Esophagus (tissue), 2 donors: Measurements from ENCODE around the gene DDN. TPM values are rescaled to one million over a fixed set of nuclear protein-coding genes. Genes with fewer than 3 reads are reported as not detected.

ENCODE experiments used
- H3K27ac ChIP-seq, 2 donors: one replicate each; pipeline ENCODE4 v1.5.1; 2013; ENCODE audit warnings: low read depth in 2 of 2, mild to moderate bottlenecking in 2 of 2, inconsistent platforms in 1 of 2, low read length in 1 of 2, moderate library complexity in 1 of 2
- H3K27me3 ChIP-seq, 2 donors: one replicate each; pipeline ENCODE4 v1.6.1; 2013; ENCODE audit warnings: low read length in 2 of 2, control low read depth in 1 of 2, mild to moderate bottlenecking in 1 of 2; ENCODE audit not compliant: insufficient read depth in 2 of 2, control insufficient read depth in 1 of 2
- H3K36me3 ChIP-seq, 2 donors: one replicate each; pipeline ENCODE4 v1.6.1; 2013; ENCODE audit warnings: low read length in 1 of 2; ENCODE audit not compliant: control insufficient read depth in 2 of 2, insufficient read depth in 2 of 2
- H3K4me1 ChIP-seq, 2 donors: one replicate each; pipeline ENCODE4 v1.6.1; 2013; ENCODE audit warnings: low read length in 1 of 2; ENCODE audit not compliant: control insufficient read depth in 2 of 2, insufficient read depth in 2 of 2
- H3K4me3 ChIP-seq, 2 donors: one replicate each; pipeline ENCODE4 v1.5.1; 2013; ENCODE audit warnings: low read length in 2 of 2, mild to moderate bottlenecking in 2 of 2, low read depth in 1 of 2, moderate library complexity in 1 of 2
- H3K9me3 ChIP-seq, 2 donors: one replicate each; pipeline ENCODE4 v1.6.1; 2013; ENCODE audit warnings: mild to moderate bottlenecking in 2 of 2, low read depth in 1 of 2, low read length in 1 of 2, moderate library complexity in 1 of 2; ENCODE audit not compliant: control insufficient read depth in 2 of 2, insufficient read depth in 1 of 2
- WGBS, 2 donors: extraction: QIAGEN DNeasy Blood & Tissue Kit; methylation state at CpG; one replicate each; pipeline ENCODE4 v1.1.7; 2013; 5-methylcytosine and 5-hydroxymethylcytosine counted together
- polyA plus RNA-seq, 2 donors: library from polyadenylated mRNA; stranded (reverse); fragments of 200-250 nt; gene quantifications; one replicate each; pipeline ENCODE4 v1.2.3, GENCODE V29; 2013
- donor health status: healthy with polysubstance abuse.
- donor health status: Bipolar disorder and iron deficiency.

DDN gene
- polyA plus RNA-seq, 2 donors, result 0.12 to 0.29 TPM

DNA sequence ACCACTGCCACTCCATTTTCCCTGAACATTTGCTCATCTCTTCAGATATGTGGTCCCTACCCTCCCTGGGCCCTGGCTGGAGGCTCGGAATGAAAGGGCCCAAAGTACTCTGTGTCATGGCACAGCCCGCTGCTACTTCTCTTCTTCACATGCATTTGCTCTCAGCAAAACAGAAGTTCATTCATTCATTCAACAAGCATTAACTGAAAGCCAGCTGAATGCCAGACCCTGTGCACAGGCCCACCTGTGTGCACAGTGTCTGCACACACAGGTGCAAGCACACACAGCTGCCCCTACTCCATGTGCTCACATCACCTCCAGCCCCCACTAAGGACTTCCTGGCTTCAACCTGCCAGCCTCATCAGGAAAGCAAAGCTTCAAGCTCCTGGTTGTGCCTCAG is 13.3 kb downstream of the DDN start:
- no peak overlapping the region for H3K4me3 ChIP-seq
- H3K27me3 ChIP-seq, result peaks cover 0 to 7% of the 10 kb centered on the region in 2 donors
- no peaks in the 10 kb centered on the region for H3K36me3 ChIP-seq
- peaks cover 6% of the 10 kb centered on the region in 2 donors for H3K4me1 ChIP-seq
- 77 to 82% methylated on average over 2 of the region's 2 CpGs for WGBS, 2 donors
- H3K9me3 ChIP-seq, result no peaks in the 10 kb centered on the region
- no peak overlapping the region for H3K27ac ChIP-seq

- WGBS, 2 donors, result 32 to 37% methylated on average over 10 of the region's 10 CpGs
- Histone ChIP-seq H3K4me3 (no peak overlapping the region), H3K27ac (no peak overlapping the region), H3K36me3 (no peaks in the 10 kb centered on the region), H3K4me1 (peaks cover 9 to 10% of the 10 kb centered on the region in 2 donors), H3K27me3 (peaks cover 0 to 11% of the 10 kb centered on the region in 2 donors), H3K9me3 (no peaks in the 10 kb centered on the region)
These were observed 13.7 kb downstream of the DDN start for GRCh38 chr12:48985475-48985897.

GRCh38 chr12:48982397-48983080 is 16.6 kb downstream of the DDN start:
- Histone ChIP-seq H3K36me3 (no peaks in the 10 kb centered on the region), H3K27ac (no peak overlapping the region), H3K27me3 (peaks cover 0 to 24% of the 10 kb centered on the region in 2 donors), H3K9me3 (peaks cover 0 to 2% of the 10 kb centered on the region in 2 donors), H3K4me3 (no peak overlapping the region), H3K4me1 (peaks cover 25 to 30% of the 10 kb centered on the region in 2 donors)
- 62% methylated on average over 6 of the region's 6 CpGs for WGBS, 2 donors

- Histone ChIP-seq H3K36me3 (no peaks in the 10 kb centered on the region), H3K4me1 (peaks cover 25 to 30% of the 10 kb centered on the region in 2 donors), H3K27ac (no peak overlapping the region), H3K4me3 (no peak overlapping the region), H3K27me3 (peaks cover 0 to 24% of the 10 kb centered on the region in 2 donors), H3K9me3 (peaks cover 0 to 2% of the 10 kb centered on the region in 2 donors)
- WGBS, 2 donors, result 18 to 31% methylated on average over 13 of the region's 13 CpGs
These were observed 17.4 kb downstream of the DDN start for GRCh38 chr12:48981757-48982157.

DNA sequence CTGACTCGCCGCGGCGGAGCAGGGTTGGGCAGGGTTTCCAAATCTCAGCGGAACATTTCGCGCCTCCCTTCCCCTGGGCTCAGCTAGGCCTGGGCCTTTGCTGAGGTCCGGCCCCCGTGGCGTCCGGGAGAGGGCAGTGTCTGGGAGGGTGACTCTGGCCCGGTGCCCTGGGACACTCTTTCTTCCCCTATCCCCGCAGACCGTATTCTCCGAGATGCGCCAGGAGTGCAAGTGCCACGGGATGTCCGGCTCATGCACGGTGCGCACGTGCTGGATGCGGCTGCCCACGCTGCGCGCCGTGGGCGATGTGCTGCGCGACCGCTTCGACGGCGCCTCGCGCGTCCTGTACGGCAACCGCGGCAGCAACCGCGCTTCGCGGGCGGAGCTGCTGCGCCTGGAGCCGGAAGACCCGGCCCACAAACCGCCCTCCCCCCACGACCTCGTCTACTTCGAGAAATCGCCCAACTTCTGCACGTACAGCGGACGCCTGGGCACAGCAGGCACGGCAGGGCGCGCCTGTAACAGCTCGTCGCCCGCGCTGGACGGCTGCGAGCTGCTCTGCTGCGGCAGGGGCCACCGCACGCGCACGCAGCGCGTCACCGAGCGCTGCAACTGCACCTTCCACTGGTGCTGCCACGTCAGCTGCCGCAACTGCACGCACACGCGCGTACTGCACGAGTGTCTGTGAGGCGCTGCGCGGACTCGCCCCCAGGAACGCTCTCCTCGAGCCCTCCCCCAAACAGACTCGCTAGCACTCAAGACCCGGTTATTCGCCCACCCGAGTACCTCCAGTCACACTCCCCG is 18.0 kb downstream of the DDN start:
- 3 to 4% methylated on average over 87 to 91 of the region's 91 CpGs for WGBS, 2 donors

GRCh38 chr12:48980389-48980952 is 18.7 kb downstream of the DDN start:
- peak overlapping the region; percentile 33 to 50 for H3K4me3 ChIP-seq
- peaks cover 25 to 30% of the 10 kb centered on the region in 2 donors for H3K4me1 ChIP-seq
- H3K27ac ChIP-seq, result no peak overlapping the region
- no peaks in the 10 kb centered on the region for H3K36me3 ChIP-seq
- peaks cover 0 to 24% of the 10 kb centered on the region in 2 donors for H3K27me3 ChIP-seq
- H3K9me3 ChIP-seq, result peaks cover 0 to 2% of the 10 kb centered on the region in 2 donors
- WGBS, 2 donors, result 2 to 3% methylated on average over 45 to 46 of the region's 46 CpGs

More for the DNA sequence above, 18.0 kb downstream of the DDN start:
- Histone ChIP-seq H3K27me3 (peaks cover 0 to 24% of the 10 kb centered on the region in 2 donors), H3K27ac (no peak overlapping the region), H3K9me3 (peaks cover 0 to 2% of the 10 kb centered on the region in 2 donors), H3K4me3 (peak overlapping the region; percentile 2 to 50), H3K36me3 (no peaks in the 10 kb centered on the region), H3K4me1 (peaks cover 25 to 30% of the 10 kb centered on the region in 2 donors)

GRCh38 chr12:48979602-48980388 is 19.4 kb downstream of the DDN start:
- H3K36me3 ChIP-seq, result no peaks in the 10 kb centered on the region
- peak overlapping the region; percentile 33 to 50 for H3K4me3 ChIP-seq
- peaks cover 0 to 2% of the 10 kb centered on the region in 2 donors for H3K9me3 ChIP-seq
- H3K4me1 ChIP-seq, result peaks cover 25 to 30% of the 10 kb centered on the region in 2 donors
- H3K27ac ChIP-seq, result no peak overlapping the region
- peaks cover 0 to 24% of the 10 kb centered on the region in 2 donors for H3K27me3 ChIP-seq
- 1 to 2% methylated on average over 55 of the region's 55 CpGs for WGBS, 2 donors

DNA sequence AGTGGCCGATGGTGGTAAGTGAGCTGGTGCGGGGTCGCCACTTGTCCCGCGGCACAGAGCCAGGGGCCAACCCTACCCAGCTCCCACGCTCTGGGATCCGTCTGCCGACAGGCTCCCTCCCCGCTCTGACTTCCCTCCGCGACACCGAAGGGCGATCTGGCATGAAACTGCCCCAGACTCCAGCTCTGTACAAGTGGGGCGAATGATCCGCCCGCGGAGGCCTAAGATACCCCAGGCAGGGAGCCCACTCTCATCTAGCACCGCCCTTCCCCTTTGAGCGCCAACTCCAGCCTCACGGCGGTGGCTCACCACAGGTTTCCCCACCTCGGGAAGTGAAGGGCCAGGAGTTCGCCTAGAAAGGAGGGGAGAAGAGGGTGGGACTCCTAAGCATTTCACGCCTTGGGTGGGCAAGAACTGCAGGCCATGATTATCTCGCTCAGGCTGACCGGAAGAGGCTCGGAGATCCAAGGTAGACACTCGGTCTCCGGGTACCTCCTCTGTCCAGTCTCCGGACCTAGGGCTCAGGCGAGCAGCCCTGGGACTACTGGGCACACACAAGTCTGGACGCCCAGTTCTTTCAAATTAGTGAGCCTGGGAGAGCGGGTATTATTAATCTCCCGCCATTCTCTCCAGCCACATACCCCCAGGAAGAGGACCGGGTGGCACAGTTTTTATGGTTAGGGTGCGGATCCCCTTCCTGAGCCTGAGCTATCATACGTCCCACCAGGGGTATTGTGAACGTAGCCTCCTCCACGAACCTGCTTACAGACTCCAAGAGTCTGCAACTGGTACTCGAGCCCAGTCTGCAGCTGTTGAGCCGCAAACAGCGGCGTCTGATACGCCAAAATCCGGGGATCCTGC is 20.2 kb downstream of the DDN start:
- peak overlapping the region; percentile 33 to 50 for H3K4me3 ChIP-seq

More for the DNA sequence above, 20.2 kb downstream of the DDN start:
- Histone ChIP-seq H3K27ac (no peak overlapping the region), H3K27me3 (peaks cover 0 to 24% of the 10 kb centered on the region in 2 donors), H3K36me3 (no peaks in the 10 kb centered on the region), H3K4me1 (peaks cover 25 to 30% of the 10 kb centered on the region in 2 donors), H3K9me3 (peaks cover 0 to 2% of the 10 kb centered on the region in 2 donors)
- 3 to 4% methylated on average over 45 of the region's 45 CpGs for WGBS, 2 donors
